ENCODE results near the gene COL5A1. TPM values are rescaled to one million over a fixed set of nuclear protein-coding genes. Genes with fewer than 3 reads are reported as not detected.

Gene COL5A1
- total and polyA plus RNA-seq, 2 donors (not counting 1 experiment from before 2014, with no cell fraction given) = 72.8 to 109 TPM

GRCh38 chr9:134783699-134784039 is 142.1 kb downstream of the COL5A1 start:
- TF ChIP-seq CTCF (conservative IDR thresholded peaks at IDR 0.05 in 1 of 2, IDR thresholded peaks at IDR 0.05 in 1 of 2; ENCODE audit: low read depth in 1 of 2, low read length in 2 of 2) (no peak), EZH2 (IDR thresholded peaks at IDR 0.05; ENCODE audit: low read length, missing control alignments) (no peak)
- no peaks in the 10 kb centered on the region for H3K9me3 ChIP-seq (ENCODE audit: control insufficient read depth, insufficient read depth, low read depth, low read length)
- no peak overlapping the region for H3K27ac ChIP-seq (ENCODE audit: insufficient read depth, low read length)
- H3K4me3 ChIP-seq (replicated peaks in 1 of 4; ENCODE audit: control extremely low read depth in 1 of 4, insufficient read depth in 1 of 4, low read depth in 3 of 4, low read length in 4 of 4) = no peak overlapping the region
- no peak overlapping the region for H2AFZ ChIP-seq (ENCODE audit: low read length)
- DNase-seq (ENCODE audit: low read depth in 2 of 2) = peak in 1 of 2 donors; percentile 28
- no peaks in the 10 kb centered on the region for H3K4me1 ChIP-seq (ENCODE audit: control insufficient read depth, extremely low read depth, insufficient read depth, low read length)
- H3K27me3 ChIP-seq (ENCODE audit: control insufficient read depth, insufficient read depth, low read length) = no peaks in the 10 kb centered on the region
- no peaks in the 10 kb centered on the region for H4K20me1 ChIP-seq (ENCODE audit: control insufficient read depth, extremely low read depth, insufficient read depth, low read length)
- H3K79me2 ChIP-seq (ENCODE audit: control insufficient read depth, insufficient read depth, low read length) = no peaks in the 10 kb centered on the region
- H3K36me3 ChIP-seq (ENCODE audit: control insufficient read depth, insufficient read depth, low read length) = peaks cover 43% of the 10 kb centered on the region
- no peak overlapping the region for H3K4me2 ChIP-seq (ENCODE audit: extremely low read depth, insufficient read depth, low read length)
- H3K9ac ChIP-seq (ENCODE audit: insufficient read depth, low read length) = no peak overlapping the region

- Histone ChIP-seq H3K4me2 (ENCODE audit: extremely low read depth, insufficient read depth, low read length) (no peak overlapping the region), H3K4me3 (replicated peaks in 1 of 4; ENCODE audit: control extremely low read depth in 1 of 4, insufficient read depth in 1 of 4, low read depth in 3 of 4, low read length in 4 of 4) (no peak overlapping the region), H2AFZ (ENCODE audit: low read length) (no peak overlapping the region), H3K4me1 (ENCODE audit: control insufficient read depth, extremely low read depth, insufficient read depth, low read length) (no peaks in the 10 kb centered on the region), H3K27me3 (ENCODE audit: control insufficient read depth, insufficient read depth, low read length) (no peaks in the 10 kb centered on the region), H3K79me2 (ENCODE audit: control insufficient read depth, insufficient read depth, low read length) (no peaks in the 10 kb centered on the region), H3K27ac (ENCODE audit: insufficient read depth, low read length) (no peak overlapping the region), H4K20me1 (ENCODE audit: control insufficient read depth, extremely low read depth, insufficient read depth, low read length) (no peaks in the 10 kb centered on the region), H3K9me3 (ENCODE audit: control insufficient read depth, insufficient read depth, low read depth, low read length) (no peaks in the 10 kb centered on the region), H3K9ac (ENCODE audit: insufficient read depth, low read length) (no peak overlapping the region), H3K36me3 (ENCODE audit: control insufficient read depth, insufficient read depth, low read length) (peaks cover 43% of the 10 kb centered on the region)
- TF ChIP-seq CTCF (conservative IDR thresholded peaks at IDR 0.05 in 1 of 2, IDR thresholded peaks at IDR 0.05 in 1 of 2; ENCODE audit: low read depth in 1 of 2, low read length in 2 of 2) = no peak
- no peak for TF ChIP-seq EZH2 (IDR thresholded peaks at IDR 0.05; ENCODE audit: low read length, missing control alignments)
- DNase-seq (ENCODE audit: low read depth in 2 of 2) = no peak
Observed at GRCh38 chr9:134784577-134785305, 143.1 kb downstream of the COL5A1 start.

- Histone ChIP-seq H3K4me2 (ENCODE audit: extremely low read depth, insufficient read depth, low read length) (no peak overlapping the region), H3K36me3 (ENCODE audit: control insufficient read depth, insufficient read depth, low read length) (peaks cover 38% of the 10 kb centered on the region), H2AFZ (ENCODE audit: low read length) (no peak overlapping the region), H3K9me3 (ENCODE audit: control insufficient read depth, insufficient read depth, low read depth, low read length) (no peaks in the 10 kb centered on the region), H3K79me2 (ENCODE audit: control insufficient read depth, insufficient read depth, low read length) (no peaks in the 10 kb centered on the region), H3K27ac (ENCODE audit: insufficient read depth, low read length) (no peak overlapping the region), H3K4me1 (ENCODE audit: control insufficient read depth, extremely low read depth, insufficient read depth, low read length) (no peaks in the 10 kb centered on the region), H3K9ac (ENCODE audit: insufficient read depth, low read length) (no peak overlapping the region), H4K20me1 (ENCODE audit: control insufficient read depth, extremely low read depth, insufficient read depth, low read length) (no peaks in the 10 kb centered on the region), H3K4me3 (replicated peaks in 1 of 4; ENCODE audit: control extremely low read depth in 1 of 4, insufficient read depth in 1 of 4, low read depth in 3 of 4, low read length in 4 of 4) (no peak overlapping the region), H3K27me3 (ENCODE audit: control insufficient read depth, insufficient read depth, low read length) (no peaks in the 10 kb centered on the region)
- DNase-seq (ENCODE audit: low read depth in 2 of 2) = peak; percentile 33 to 49
- TF ChIP-seq CTCF (conservative IDR thresholded peaks at IDR 0.05 in 1 of 2, IDR thresholded peaks at IDR 0.05 in 1 of 2; ENCODE audit: low read depth in 1 of 2, low read length in 2 of 2) (no peak), EZH2 (IDR thresholded peaks at IDR 0.05; ENCODE audit: low read length, missing control alignments) (no peak)
Observed at GRCh38 chr9:134785325-134786108, 143.9 kb downstream of the COL5A1 start.

Measured in fibroblast of lung (primary cell).